ENCODE results near the gene RNF180.
"Not testable (repeated sequence)": the region's sequence is repeated elsewhere in the genome, so short reads cannot be mapped to it uniquely, and the experiment has no call there.

The RNF180 gene

DNA sequence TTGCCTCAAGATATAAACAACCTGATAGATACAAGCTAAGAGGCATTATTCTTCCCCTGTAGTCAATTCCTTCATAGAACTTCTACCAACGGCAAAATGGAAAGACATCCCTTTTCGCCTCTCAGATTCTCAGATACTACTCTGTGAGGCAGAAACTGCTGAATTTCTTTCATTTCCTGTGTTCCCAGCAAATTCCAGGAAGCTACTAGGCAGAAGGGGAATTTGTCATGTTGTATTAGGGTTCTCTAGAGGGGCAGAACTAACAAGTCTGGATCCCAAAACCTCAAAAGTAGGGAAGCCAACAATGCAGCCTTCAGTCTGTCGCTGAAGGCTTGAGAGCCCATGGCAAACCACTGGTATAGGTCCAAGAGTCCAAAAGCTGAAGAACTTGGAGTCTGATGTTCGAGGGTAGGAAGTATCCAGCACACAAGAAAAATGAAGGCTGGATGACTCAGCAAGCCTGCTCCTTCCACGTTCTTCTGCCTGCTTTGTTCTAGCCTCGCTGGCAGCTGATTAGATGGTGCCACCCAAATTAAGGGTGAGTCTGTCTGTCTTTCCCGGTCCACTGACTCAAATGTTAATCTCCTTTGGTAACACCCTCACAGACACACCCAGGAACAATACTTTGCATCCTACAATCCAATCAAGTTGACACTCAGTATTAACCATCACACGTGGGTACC is 15.2 kb downstream of the RNF180 start:
- no peak for DNase-seq

DNA sequence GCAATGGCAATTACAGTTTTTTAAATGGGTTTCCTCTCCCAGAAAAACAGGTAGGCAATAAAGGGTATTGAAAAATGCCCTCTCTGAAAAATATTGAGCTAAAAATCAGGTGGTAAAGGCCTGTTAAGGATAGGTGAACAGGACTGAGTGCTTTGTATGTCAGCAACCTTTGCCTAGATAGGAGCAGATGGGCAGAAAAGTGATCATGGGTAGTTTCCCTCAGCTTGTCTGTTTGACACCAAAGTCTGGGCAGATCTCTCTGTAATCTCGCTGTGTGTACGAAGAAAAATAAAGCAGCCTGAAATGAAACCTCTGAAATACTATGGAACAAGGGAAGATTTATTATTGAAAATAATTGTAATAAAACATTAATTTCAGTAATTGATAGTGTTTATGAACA is 15.8 kb downstream of the RNF180 start:
- no peak for DNase-seq

DNA sequence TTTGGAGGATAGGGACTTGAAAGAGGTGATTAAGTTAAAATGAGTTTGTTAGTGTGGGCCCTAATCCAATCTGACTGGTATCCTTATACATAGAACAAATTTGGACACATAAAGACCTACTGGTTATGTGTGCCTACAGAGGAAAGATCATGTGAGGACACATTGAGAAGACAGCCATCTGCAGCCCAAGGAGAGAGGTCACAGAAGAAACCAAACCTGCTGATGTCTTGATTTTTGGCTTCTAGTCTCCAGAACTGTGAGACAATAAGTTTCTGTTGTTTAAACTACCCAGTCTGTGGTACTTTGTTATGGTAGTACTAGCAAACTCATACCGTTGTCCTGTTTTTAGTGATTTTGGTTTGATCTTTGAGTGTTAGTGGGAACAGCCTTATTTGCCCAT is 18.3 kb downstream of the RNF180 start:
- DNase-seq = no peak

DNA sequence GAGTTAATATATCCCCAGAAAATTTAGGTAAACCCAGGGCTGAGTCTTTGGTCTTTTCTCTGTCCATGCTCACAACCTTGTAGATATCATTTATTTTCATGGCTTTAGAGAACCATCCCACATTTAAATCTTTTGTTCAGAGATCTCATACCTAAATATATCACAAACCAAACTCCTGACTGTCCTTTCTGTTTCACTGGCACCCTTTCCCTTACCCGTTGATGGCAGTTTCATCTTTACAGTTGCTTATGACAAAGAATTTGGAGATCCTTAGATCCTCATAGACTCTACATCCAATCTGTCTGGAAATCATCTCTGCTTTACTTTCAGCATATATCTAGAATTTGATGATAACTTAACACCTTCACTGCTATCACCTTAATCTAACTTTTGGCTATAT is 19.2 kb downstream of the RNF180 start:
- no peak for DNase-seq

DNA sequence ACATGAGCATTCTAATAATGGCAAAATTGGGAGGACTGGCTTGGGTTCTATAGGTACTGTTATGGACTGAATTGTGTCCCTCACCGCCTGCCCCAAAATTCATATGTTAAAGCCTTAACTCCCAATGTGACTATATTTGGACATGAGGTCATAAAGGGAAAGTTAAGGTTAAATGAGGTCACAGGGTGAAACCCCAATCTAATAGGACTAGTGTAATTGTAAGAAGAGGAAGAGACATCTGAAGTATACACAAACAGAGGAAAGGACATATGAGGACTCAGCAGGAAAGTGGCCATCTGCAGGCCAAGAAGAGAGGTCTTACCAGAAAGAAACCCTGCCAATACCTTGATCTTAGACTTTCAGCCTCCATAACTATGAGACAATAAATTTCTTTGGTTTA is 23.1 kb downstream of the RNF180 start:
- DNase-seq = no peak

DNA sequence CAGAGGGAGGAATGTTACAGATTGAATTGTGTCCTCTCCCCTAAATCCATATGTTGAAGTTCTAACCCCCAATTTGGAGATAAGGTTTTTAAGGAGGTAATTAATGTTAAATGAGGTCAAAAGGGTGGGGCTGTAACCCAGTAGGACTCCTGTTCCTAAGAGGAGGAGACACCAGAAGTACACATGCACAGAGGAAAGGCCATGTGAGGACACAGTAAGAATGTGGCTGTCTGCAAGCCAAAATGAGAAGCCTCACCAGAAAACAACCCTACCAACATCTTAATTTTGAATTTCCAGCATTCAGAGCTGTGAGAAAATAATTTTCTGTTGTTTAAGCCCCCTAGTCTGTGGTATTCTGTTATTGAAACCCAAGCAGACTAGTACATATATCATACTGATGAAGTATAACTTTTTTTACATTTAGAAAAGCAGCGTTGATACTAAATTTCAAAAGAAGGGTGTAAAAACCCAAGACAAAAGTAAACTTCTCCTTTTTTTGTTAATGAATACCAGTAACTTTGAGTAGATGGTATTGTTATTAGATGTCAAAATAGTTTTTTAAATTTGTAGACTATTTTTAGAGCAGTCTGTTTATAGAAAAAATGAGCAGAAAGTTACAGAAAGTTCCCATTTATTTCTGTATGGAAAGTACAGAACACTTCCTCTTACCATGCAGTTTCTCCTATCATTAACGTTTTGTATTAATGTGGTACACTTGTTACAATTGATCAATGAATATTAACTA is 25.1 kb downstream of the RNF180 start:
- DNase-seq = no peak

DNA sequence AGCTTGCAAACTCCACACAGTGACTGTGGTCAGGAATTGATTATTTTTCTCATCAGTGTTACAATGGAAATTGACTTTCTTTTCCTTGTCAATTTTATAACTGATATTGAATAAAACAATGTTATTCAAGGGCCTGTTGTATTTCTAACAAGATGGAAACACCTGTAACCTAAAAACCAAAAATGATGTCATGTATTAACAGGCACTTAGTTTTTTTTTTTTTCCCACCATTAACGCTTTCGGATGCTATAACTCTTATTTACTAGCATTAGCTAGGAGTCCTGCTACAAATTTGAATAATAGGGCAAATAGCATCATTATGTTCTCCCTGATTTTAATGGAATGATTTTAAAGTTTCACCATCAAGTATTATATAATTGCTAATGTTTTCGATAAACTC is 30.3 kb downstream of the RNF180 start:
- DNase-seq = no peak

DNA sequence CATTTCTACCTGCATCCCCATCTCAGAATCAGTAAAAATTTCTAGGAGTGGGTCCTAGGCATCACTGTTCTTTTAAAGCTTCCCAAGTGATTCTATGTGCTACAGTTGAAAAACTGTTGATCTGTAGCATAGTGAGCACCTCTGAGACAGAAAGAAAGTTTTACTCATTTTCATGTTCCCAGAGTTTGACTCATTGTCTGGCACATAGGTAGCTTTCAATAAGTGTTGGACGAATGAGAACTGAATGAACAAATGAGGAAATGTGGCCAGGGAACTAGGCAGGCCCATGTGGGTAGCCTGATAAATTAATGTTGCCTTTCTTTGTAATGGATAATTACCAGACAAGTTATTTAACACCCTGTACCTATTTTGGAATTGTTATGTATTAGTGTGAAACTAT is 33.8 kb downstream of the RNF180 start:
- no peak for DNase-seq

DNA sequence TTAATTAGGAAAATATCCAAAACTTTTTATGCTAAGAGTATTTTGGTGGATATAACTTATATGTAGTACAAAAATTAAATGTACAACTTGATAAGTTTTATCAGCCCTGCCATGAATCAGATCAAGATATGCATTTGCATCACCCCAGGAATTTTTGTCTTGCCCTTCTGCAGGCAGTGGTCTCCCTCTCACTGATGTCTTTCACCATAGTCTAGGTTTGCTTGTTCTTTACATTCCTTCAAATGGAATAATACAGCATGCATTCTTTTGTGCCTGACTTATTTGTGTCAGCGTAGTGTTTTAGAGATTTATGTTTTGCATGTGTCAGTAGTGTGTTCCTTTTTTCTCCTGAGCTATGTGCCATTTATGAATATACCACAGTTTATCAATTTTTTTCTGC is 36.4 kb downstream of the RNF180 start:
- no peak for DNase-seq

DNA sequence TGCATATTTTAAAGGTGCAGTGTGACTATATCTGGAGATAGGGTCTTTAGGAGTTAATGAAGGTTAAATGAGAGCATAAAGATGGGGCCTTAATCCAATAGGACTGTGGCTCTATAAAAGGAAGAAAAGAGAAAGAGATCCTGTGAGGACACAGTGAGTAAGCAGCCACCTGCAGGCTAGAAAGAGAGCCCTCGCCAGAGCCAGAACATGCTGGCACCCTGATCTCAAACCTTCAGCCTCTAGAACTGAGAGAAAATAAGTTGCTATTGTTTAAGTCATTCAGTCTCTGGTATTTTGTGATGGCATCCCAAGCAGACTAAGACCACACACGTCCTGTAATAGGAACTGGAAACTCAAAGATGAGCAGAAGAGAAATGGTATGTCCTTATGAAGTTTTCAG is 41.0 kb downstream of the RNF180 start:
- DNase-seq = no peak

DNA sequence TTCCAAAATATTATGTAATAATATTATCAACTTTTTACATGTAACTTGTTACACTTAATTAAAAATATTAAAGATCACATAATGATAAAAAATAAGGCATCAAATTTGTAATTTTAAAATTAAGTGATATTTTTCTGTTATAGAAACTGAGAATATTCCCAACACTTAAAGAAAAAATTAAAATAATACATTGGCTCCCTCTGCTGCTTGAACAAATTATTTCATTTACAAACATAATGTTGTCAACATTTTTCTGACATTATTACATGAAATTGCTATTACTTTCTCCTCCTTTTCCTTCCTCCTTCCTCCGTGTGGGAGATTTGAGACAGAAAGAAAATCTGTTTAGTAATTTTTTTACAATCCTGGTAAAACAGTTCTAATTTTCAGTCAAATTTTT is 42.3 kb downstream of the RNF180 start:
- DNase-seq = peak; percentile 51

DNA sequence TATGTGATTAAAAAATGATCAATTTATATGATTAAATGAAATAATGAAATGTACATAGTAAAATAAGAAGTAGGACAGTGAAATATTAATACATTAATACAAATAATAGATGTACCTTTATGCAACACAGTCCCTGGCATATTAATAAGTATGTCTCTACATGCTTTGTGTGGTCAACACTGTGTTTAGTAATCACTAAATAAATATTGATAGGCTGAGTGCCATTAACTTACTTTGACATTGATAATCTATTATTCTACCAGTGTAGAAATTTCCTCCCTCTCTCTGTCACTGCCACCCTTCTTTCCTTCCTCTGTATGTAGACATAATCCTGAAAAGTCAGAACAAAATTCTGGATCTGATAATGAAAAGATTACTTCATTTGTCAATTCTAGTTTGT is 43.7 kb downstream of the RNF180 start:
- DNase-seq = no peak

DNA sequence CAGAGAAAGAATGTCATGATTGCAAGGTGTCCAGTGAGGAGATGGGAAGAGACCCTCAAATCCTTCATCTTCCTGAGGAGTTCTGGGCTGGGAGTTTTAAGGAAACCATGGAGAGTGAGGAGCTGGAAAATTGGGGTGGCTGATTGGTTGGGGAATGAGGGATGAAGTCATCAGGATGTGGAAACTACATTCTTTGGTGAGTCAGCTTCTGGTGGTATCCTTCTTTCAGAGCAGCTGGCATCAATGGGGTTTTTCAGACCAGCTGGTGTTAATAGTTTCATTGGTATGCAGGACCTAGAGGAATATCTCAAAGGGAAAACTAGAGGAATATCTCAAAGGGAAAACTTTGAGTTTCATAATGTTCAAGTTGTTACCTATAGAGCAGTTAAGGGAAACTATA is 45.2 kb downstream of the RNF180 start:
- peak; percentile 34 for DNase-seq

DNA sequence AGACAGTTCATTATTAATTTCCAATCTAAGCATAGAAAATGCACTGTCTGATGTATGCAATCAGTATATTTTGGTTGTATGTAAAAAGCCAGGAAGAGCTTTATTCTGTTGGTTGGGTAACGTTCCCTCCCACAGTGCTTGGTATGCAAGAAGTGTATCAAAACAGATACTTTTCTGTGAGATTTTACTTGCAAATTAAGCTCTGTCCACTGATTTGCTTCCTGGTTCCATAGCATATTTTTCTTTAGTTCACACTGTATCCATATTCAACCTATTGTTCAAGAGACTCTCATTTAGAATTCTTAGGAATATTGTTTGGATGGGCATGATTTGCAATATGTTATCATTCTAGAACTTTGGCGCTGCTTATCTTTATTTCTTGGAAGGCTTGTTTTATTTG is 47.4 kb downstream of the RNF180 start:
- no peak for DNase-seq

DNA sequence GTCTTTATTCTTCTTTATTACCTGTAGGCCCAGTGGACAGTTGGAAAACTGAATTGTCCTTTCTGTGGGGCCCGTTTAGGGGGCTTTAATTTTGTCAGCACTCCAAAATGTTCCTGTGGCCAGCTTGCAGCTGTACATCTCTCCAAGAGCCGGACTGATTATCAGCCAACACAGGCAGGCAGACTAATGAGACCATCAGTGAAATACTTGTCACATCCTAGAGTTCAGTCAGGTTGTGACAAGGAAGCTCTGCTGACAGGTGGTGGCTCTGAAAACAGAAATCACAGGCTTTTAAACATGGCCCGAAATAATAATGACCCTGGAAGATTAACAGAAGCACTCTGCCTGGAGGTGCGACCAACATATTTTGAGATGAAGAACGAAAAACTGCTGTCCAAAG is 47.9 kb downstream of the RNF180 start:
- DNase-seq = no peak

DNA sequence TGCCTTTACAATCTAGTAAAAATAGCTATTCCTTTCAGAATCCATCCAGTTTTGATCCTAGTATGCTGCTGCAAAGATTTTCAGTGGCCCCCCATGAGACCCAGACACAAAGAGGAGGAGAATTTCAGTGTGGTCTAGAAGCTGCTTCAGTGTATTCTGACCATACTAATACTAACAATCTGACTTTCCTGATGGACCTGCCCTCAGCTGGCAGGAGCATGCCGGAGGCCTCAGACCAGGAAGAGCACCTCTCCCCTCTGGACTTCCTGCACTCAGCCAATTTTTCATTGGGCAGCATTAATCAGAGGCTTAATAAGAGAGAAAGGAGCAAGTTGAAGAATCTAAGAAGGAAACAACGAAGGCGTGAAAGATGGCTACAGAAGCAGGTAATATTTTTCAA is 48.5 kb downstream of the RNF180 start:
- no peak for DNase-seq

DNA sequence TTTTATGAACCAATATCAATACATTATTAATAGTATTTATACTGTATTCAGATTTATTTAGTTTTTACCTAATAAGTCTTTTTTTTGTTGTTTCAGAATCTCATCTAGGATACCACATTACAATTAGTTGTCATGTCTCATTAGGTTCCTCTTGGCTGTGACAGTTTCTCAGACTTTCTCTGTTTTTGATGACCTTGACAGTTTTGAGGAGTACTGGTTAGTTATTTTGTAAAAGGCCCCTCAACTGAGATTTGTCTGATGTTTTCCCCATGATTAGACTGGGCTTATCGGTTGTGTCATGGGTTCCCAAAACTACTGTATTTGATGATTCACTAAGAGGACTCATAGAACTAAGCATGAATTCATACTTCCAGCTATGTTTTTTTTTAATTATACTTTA is 56.3 kb downstream of the RNF180 start:
- no peak for DNase-seq

DNA sequence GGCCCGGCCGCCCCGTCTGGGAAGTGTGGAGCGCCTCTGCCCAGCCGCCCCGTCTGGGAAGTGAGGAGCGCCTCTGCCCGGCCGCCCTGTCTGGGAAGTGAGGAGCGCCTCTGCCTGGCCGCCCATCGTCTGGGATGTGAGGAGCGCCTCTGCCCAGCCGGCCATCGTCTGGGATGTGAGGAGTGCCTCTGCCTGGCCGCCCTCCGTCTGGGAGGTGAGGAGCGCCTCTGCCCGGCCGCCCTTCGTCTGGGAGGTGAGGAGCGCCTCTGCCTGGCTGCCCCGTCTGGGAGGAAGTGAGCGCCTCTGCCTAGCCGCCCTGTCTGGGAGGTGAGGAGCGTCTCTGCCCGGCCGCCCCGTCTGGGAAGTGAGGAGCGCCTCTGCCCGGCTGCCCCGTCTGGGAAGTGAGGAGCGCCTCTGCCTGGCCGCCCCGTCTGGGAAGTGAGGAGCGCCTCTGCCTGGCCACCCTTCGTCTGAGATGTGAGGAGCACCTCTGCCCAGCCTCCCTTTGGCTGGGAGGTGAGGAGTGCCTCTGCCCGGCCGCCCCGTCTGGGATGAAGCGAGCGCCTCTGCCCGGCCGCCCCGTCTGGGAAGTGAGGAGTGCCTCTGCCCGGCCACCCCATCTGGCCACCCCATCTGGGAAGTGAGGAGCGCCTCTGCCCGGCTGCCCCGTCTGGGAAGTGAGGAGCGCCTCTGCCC is 59.8 kb downstream of the RNF180 start:
- not testable (repeated sequence) for DNase-seq

DNA sequence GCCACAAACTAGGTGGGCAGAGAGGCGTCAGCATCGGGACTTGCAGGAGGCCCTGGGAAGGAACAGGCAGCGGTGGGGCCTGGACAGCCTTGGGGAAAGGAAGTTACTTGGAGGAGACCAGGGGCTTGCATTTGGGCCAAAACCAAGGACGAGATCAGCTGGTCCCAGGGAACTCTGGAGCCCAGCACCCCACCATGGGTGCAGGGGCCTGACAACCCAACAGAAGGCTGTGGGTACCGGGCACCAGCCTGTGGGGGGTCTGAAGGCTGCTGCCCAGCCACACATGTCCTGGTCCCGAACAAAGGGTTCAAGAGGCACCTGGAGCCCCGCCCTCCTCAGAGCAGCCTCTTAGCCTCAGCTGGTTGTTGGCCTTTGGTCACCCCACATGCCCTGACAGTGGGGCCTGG is 61.5 kb downstream of the RNF180 start:
- not testable (repeated sequence) for DNase-seq

DNA sequence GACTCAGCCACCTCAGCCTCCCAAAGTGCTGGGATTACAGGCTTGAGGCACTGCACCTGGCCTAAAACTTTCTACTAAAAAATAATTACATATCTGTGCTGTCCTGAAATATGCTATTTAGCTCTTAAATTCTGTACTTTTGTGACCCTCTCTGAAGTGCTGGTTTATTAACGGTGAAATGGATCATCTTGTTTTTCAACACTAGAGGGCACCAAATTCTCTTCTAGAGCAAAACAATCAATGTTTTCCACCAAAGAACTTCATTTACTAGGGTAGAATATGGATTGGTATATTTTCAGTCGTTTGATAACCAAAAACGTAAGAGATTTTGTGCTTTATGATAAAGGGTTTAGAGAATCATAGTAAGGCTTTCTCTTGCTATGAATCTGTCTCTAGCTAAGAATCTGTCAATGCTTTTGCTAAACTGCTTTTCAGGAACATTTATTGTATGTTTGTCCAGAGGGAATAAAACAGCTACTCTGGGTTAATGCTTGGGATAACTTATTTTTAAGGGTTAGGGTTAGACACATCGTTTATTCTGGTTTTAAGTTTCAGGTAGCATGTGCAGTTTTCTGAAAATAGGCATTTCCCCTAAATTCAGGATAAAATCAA is 63.6 kb downstream of the RNF180 start:
- peak; percentile 71 for DNase-seq

DNA sequence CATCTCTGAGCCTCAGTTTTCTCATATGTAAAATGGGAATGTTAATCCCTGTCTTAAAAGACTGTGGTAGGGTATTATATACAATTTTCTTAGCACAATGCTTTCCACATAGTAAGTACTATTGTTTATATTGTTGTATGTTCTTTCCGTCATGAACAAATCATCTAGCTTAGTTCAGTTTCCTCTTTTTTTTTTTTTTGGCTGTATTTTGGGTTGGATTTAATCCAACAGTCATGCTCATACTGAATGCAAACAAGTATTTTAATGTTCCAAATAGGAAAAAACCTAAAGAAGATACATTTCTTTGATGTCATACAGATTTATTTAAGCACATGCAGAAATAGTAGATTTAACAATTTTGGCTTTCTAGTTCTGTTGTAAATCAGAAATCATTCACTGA is 95.1 kb downstream of the RNF180 start:
- DNase-seq = no peak

DNA sequence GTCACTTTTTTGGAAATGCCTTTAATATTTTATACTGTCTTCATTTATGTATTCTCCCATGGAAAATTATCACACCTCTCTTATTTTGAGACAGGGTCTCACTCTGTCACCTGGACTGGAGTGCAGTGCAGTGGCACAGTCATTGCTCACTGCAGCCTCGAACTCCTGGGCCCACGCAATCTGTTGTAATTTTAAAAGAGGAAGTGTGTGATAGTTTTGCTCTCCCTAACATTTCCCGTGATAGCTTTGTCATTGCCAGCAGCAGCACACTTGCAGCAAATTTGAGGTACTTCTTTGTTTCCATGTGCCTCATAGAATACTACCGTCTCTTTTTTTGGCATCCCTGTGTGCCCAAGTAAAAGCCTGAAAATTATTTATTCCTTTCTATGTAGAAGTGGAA is 103.5 kb downstream of the RNF180 start:
- no peak for DNase-seq

DNA sequence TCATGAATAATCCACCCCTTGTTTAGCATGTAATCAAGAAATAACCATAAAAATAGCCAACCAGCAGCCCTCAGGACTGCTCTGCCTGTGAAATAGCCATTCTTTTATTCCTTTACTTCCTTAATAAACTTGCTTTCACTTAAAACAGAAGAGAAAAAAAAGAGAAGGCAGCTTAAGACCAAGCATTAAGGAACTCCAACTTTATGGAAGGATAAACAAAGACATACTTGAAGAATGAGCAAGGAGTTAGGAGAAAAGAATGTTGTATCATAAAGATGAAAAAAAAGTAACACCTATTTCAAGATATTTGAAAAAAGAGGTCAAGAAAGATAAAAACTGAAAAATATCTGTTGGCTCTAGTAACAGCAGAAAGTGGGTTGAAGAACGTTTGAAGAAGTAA is 107.6 kb downstream of the RNF180 start:
- DNase-seq = no peak
